ENCODE measurements around the gene ZKSCAN5. TPM values are rescaled to one million over a fixed set of nuclear protein-coding genes. Genes with fewer than 3 reads are reported as not detected.
"Not testable (repeated sequence)": the region's sequence is repeated elsewhere in the genome, so short reads cannot be mapped to it uniquely, and the experiment has no call there.

Gene ZKSCAN5
- total RNA-seq, 1 experiment from 2014 or later: 13.3 TPM

GRCh38 chr7:99562832-99563231 lies 58.4 kb downstream of the ZKSCAN5 start:
- ChIA-PET POLR2A (no interaction called here), CTCF (interaction anchor here (0.5 kb wide), 1 partner anchor 39 kb away, joined by 3 read pairs; no protein-coding TSS in a partner anchor)
- intact Hi-C loops (cut with micrococcal nuclease; ENCODE audit: unreplicated experiment): no loop called here
- TF ChIP-seq, protein P1, sequence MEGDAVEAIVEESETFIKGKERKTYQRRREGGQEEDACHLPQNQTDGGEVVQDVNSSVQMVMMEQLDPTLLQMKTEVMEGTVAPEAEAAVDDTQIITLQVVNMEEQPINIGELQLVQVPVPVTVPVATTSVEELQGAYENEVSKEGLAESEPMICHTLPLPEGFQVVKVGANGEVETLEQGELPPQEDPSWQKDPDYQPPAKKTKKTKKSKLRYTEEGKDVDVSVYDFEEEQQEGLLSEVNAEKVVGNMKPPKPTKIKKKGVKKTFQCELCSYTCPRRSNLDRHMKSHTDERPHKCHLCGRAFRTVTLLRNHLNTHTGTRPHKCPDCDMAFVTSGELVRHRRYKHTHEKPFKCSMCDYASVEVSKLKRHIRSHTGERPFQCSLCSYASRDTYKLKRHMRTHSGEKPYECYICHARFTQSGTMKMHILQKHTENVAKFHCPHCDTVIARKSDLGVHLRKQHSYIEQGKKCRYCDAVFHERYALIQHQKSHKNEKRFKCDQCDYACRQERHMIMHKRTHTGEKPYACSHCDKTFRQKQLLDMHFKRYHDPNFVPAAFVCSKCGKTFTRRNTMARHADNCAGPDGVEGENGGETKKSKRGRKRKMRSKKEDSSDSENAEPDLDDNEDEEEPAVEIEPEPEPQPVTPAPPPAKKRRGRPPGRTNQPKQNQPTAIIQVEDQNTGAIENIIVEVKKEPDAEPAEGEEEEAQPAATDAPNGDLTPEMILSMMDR (IDR thresholded peaks at IDR 0.05; ENCODE audit: insufficient read depth in 1 of 2, low read depth in 1 of 2, low read length in 1 of 2, severe bottlenecking in 1 of 2, unreplicated experiment in 1 of 2): no peak
- peak overlapping the region; percentile 31 for H3K4me3 Mint-ChIP-seq (ENCODE audit: unreplicated experiment)
- DNase-seq: peak; percentile 76 to 78
- Histone ChIP-seq H3K9me3 (no peaks in the 10 kb centered on the region), H3K27me3 (replicated peaks; ENCODE audit: control insufficient read depth, insufficient read depth, low read length) (no peaks in the 10 kb centered on the region), H3K4me3 (ENCODE audit: low read depth, low read length) (no peak overlapping the region), H3K36me3 (ENCODE audit: control insufficient read depth, insufficient read depth, low read length) (no peaks in the 10 kb centered on the region), H3K4me1 (peaks cover 38% of the 10 kb centered on the region)
- BruUV-seq (replicated peaks): no TSS peak
- no peaks in the 10 kb centered on the region for H3K27me3 Mint-ChIP-seq (ENCODE audit: insufficient read depth, unreplicated experiment)
- H3K9me3 Mint-ChIP-seq (ENCODE audit: unreplicated experiment): peaks cover 12% of the 10 kb centered on the region
- H3K4me1 Mint-ChIP-seq (ENCODE audit: low read depth, unreplicated experiment): peaks cover 35% of the 10 kb centered on the region
- H3K27ac Mint-ChIP-seq (ENCODE audit: unreplicated experiment): peak overlapping the region; percentile 84
- H3K36me3 Mint-ChIP-seq (ENCODE audit: insufficient read depth, unreplicated experiment): peaks cover 22% of the 10 kb centered on the region

GRCh38 chr7:99563650-99564049 lies 59.2 kb downstream of the ZKSCAN5 start:
- peak overlapping the region; percentile 39 for H3K4me3 Mint-ChIP-seq (ENCODE audit: unreplicated experiment)
- Histone ChIP-seq H3K4me3 (ENCODE audit: low read depth, low read length) (no peak overlapping the region), H3K27me3 (replicated peaks; ENCODE audit: control insufficient read depth, insufficient read depth, low read length) (no peaks in the 10 kb centered on the region), H3K9me3 (no peaks in the 10 kb centered on the region), H3K4me1 (peaks cover 38% of the 10 kb centered on the region), H3K36me3 (ENCODE audit: control insufficient read depth, insufficient read depth, low read length) (no peaks in the 10 kb centered on the region)
- intact Hi-C loops (cut with micrococcal nuclease; ENCODE audit: unreplicated experiment): no loop called here
- ChIA-PET POLR2A (no interaction called here), CTCF (interaction anchor here (0.5 kb wide), 1 partner anchor 40 kb away, joined by 3 read pairs; no protein-coding TSS in a partner anchor)
- peak overlapping the region; percentile 84 for H3K27ac Mint-ChIP-seq (ENCODE audit: unreplicated experiment)
- H3K27me3 Mint-ChIP-seq (ENCODE audit: insufficient read depth, unreplicated experiment): no peaks in the 10 kb centered on the region
- peaks cover 12% of the 10 kb centered on the region for H3K9me3 Mint-ChIP-seq (ENCODE audit: unreplicated experiment)
- peak in 1 of 2 experiments; percentile 12 for DNase-seq
- BruUV-seq (replicated peaks): no TSS peak
- H3K4me1 Mint-ChIP-seq (ENCODE audit: low read depth, unreplicated experiment): peaks cover 35% of the 10 kb centered on the region
- TF ChIP-seq, protein P1 (IDR thresholded peaks at IDR 0.05; ENCODE audit: insufficient read depth in 1 of 2, low read depth in 1 of 2, low read length in 1 of 2, severe bottlenecking in 1 of 2, unreplicated experiment in 1 of 2): no peak
- peaks cover 22% of the 10 kb centered on the region for H3K36me3 Mint-ChIP-seq (ENCODE audit: insufficient read depth, unreplicated experiment)

GRCh38 chr7:99568770-99569169 lies 64.3 kb downstream of the ZKSCAN5 start:
- peaks cover 11% of the 10 kb centered on the region for H3K36me3 Mint-ChIP-seq (ENCODE audit: insufficient read depth, unreplicated experiment)
- H3K9me3 ChIP-seq; H3K9me3 Mint-ChIP-seq (ENCODE audit: unreplicated experiment); H3K27me3 Mint-ChIP-seq (ENCODE audit: insufficient read depth, unreplicated experiment); H3K27ac Mint-ChIP-seq (ENCODE audit: unreplicated experiment); H3K27me3 ChIP-seq (replicated peaks; ENCODE audit: control insufficient read depth, insufficient read depth, low read length); BruUV-seq (replicated peaks); H3K4me3 ChIP-seq (ENCODE audit: low read depth, low read length); CTCF ChIA-PET; intact Hi-C loops (cut with micrococcal nuclease; ENCODE audit: unreplicated experiment); H3K36me3 ChIP-seq (ENCODE audit: control insufficient read depth, insufficient read depth, low read length); POLR2A ChIA-PET; H3K4me1 Mint-ChIP-seq (ENCODE audit: low read depth, unreplicated experiment); H3K4me3 Mint-ChIP-seq (ENCODE audit: unreplicated experiment); DNase-seq: not testable (repeated sequence)
- H3K4me1 ChIP-seq: peaks cover 10% of the 10 kb centered on the region; the same call in 1 of the 2 replicates

DNA sequence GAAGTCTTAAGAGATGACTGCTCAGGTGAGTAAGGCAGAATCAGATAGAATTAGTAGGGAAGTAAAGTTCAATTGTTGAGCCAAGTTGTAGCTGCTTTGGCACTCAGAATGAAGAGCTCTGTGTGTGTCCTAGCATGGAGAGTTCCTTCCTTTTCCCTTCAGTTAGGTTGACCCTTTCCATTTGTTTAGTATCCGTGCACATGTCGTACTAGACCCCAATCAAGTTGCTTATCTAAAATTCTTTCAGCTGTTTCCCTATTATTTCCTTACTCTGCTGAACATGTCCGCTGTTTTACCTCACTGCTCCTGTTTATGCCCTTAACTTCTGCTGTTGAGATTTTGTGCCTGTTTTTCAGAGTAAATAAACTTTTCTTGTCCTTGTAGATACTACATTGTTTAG lies 67.3 kb downstream of the ZKSCAN5 start:
- no peaks in the 10 kb centered on the region for H3K9me3 ChIP-seq
- H3K36me3 ChIP-seq (ENCODE audit: control insufficient read depth, insufficient read depth, low read length): no peaks in the 10 kb centered on the region
- Mint-ChIP-seq H3K9me3 (ENCODE audit: unreplicated experiment) (no peaks in the 10 kb centered on the region), H3K27me3 (ENCODE audit: insufficient read depth, unreplicated experiment) (peaks cover 7% of the 10 kb centered on the region), H3K27ac (ENCODE audit: unreplicated experiment) (no peak overlapping the region), H3K4me3 (ENCODE audit: unreplicated experiment) (no peak overlapping the region), H3K36me3 (ENCODE audit: insufficient read depth, unreplicated experiment) (no peaks in the 10 kb centered on the region), H3K4me1 (ENCODE audit: low read depth, unreplicated experiment) (no peaks in the 10 kb centered on the region)
- no peak overlapping the region for H3K4me3 ChIP-seq (ENCODE audit: low read depth, low read length)
- no TSS peak for BruUV-seq (replicated peaks)
- H3K4me1 ChIP-seq: no peaks in the 10 kb centered on the region
- ChIA-PET CTCF (no interaction called here), POLR2A (no interaction called here)
- no peak for DNase-seq
- intact Hi-C loops (cut with micrococcal nuclease; ENCODE audit: unreplicated experiment): no loop called here
- TF ChIP-seq, protein P1 (IDR thresholded peaks at IDR 0.05; ENCODE audit: insufficient read depth in 1 of 2, low read depth in 1 of 2, low read length in 1 of 2, severe bottlenecking in 1 of 2, unreplicated experiment in 1 of 2): no peak
- no peaks in the 10 kb centered on the region for H3K27me3 ChIP-seq (replicated peaks; ENCODE audit: control insufficient read depth, insufficient read depth, low read length)

Measured in Caco-2 (cell line).